T follicular helper cell (primary cell): Measurements from ENCODE around the gene ZNF670.

ENCODE experiments used
- DNase-seq: peaks from one replicate; pipeline ENCODE4 v3.0.0-alpha.2; 2020; ENCODE audit warnings: low read depth

ZNF670 gene

GRCh38 chr1:247103859-247104591 lies 25.4 kb upstream of the ZNF670 start, which contains the start of gene ZNF669:
Gene ZNF669 (minus strand): TSS chr1:247104356. CDS start chr1:247104199, 157 bp downstream.
- peak; percentile 81 for DNase-seq

DNA sequence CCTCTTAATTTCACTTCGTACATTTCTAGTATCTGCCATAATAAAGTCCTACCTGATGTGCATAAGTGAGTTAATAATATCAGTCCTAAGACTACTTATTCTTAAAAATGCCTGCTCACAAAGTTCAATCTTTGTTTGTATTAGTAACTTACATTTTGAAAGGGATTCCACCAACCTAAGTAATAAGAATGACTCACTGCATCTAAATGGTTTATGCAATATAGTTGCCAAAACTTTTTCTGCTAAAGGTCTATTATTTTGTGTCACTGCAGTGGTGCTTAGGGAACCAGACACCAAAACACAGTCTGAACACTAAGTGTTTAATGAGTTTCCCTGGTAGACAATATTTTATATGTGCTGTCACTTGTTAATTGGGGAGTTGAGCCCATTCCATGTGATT lies 23.8 kb upstream of the ZNF670 start:
- DNase-seq = no peak

- DNase-seq = no peak
Observed at GRCh38 chr1:247100676-247101279, 22.2 kb upstream of the ZNF670 start.

GRCh38 chr1:247096958-247097357 lies 18.3 kb upstream of the ZNF670 start:
- DNase-seq = no peak

GRCh38 chr1:247096544-247096943 lies 17.9 kb upstream of the ZNF670 start:
- DNase-seq = no peak

GRCh38 chr1:247096112-247096511 lies 17.5 kb upstream of the ZNF670 start:
- no peak for DNase-seq

GRCh38 chr1:247090455-247090854 lies 11.8 kb upstream of the ZNF670 start:
- DNase-seq = no peak

- DNase-seq = no peak
Observed at GRCh38 chr1:247089616-247090375, 11.2 kb upstream of the ZNF670 start.

- DNase-seq = no peak
Observed at GRCh38 chr1:247088967-247089366, 10.4 kb upstream of the ZNF670 start.

DNA sequence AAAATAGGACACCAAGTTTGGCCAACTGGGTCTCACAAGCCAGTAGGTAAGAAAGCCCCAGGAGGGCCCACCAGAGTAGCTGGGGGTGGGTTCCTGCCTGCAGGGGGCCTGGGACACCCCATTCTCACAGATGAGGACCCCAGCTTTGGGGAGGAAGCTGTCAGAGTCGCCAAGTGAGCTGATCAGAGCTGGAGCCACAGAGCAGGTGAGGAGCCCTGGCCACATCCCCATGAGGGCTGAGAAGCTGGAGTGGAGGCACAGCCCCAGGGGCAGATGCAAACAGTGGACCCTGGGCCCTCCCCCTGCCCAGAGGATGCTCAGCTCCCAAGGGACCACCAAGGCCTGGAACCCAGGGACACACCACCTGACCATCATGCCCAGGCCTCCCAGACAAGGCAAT lies 8.6 kb upstream of the ZNF670 start:
- DNase-seq = no peak

DNA sequence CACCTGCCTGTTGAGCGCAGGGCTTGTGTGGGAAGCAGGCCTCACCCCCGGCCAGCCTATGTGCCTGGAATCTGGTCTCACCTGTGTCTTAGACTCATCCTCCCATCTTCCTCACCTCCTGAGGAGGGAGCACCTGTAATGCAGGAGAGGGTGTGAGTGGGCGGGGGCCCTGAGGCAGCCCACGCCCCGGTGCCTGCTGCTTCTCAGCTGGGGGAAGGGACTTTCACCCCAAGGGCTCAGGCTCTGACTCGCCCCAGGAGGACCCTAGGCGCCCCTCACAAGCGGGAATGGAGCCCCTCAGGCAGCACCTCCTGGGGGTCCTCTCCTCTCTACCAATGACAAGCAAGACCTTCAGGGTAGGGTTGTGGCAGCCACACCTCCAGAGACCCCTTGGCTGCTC lies 6.7 kb upstream of the ZNF670 start:
- no peak for DNase-seq

- DNase-seq = no peak
Observed at GRCh38 chr1:247084771-247085170, 6.2 kb upstream of the ZNF670 start.

GRCh38 chr1:247079141-247079874 lies 697 bp upstream of the ZNF670 start:
- no peak for DNase-seq

DNA sequence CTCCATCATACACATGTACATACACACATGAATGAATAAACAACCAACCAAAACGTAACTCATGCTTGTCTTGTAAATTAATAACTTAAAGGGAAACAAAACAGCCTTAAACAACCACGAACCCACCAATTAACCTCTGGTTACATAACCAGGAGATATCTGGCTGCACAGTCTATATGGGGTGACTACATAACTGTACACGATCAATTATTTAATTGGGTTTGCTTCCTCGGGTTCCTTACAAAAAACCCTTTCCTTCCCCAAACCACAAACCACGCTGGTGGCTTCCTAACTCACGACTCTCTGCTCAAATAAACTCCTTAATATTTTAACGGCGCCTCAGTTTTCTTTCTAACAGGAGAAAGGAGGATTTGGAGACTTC lies 744 bp downstream of the ZNF670 start:
- no peak for DNase-seq

GRCh38 chr1:247077213-247077612 lies 1.4 kb downstream of the ZNF670 start:
- DNase-seq = no peak

GRCh38 chr1:247070645-247071044 lies 8.0 kb downstream of the ZNF670 start:
- no peak for DNase-seq

- no peak for DNase-seq
Observed at GRCh38 chr1:247064304-247064703, 14.3 kb downstream of the ZNF670 start.

GRCh38 chr1:247060771-247061170 lies 17.8 kb downstream of the ZNF670 start:
- no peak for DNase-seq

DNA sequence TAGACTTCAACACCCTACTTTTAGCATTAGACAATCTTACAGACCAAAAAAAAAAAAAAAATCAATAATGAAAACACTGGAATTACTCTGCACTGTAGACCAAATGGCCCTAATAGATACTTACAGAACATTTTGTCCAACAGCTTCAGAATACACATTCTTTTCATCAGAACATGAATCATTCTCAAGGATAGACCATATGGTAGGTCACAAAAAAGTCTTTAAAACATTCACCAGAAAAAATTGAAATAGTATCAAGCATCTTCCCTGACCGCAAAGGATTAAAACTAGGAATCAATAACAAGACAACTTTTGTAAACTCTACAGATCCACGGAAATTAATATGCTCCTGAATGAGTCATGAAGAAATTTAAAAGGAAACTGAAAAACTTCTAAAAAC lies 22.5 kb downstream of the ZNF670 start:
- no peak for DNase-seq

- no peak for DNase-seq
Observed at GRCh38 chr1:247054992-247055415, 23.6 kb downstream of the ZNF670 start.

DNA sequence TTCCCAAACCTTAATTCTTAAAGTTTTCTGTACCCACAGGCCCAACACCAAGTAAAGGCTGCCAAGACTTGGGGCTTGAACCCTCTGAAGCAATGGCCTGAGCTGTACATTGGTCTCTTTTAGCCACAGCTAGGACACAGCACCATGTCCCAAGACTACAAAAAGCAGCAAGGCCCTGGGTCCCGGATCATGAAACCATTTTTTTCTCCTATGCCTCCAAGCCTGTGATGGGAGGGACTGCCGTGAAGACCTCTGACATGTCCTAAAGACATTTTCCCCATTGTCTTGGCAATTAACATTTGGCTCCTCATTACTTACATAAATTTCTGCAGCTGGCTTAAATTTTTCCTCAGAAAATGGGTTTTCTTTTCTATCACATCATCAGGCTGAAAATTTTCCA lies 30.9 kb downstream of the ZNF670 start:
- DNase-seq = no peak

GRCh38 chr1:247047260-247047659 lies 31.4 kb downstream of the ZNF670 start:
- DNase-seq = no peak
